H9 (cell line): ENCODE measurements around the gene STX8. TPM values are rescaled to one million over a fixed set of nuclear protein-coding genes. Genes with fewer than 3 reads are reported as not detected.

Experiments used
- DNase-seq: peaks from one replicate; pipeline ENCODE4 v3.0.0-alpha.2; 2017
- H2AFZ ChIP-seq: one replicate; pipeline ENCODE4 v1.6.1; 2013; ENCODE audit warnings: mild to moderate bottlenecking, low read length, control low read depth, moderate library complexity
- H2AK5ac ChIP-seq: 2 replicates; pipeline ENCODE4 v1.6.1; 2013; ENCODE audit warnings: low read length, control low read depth, mixed read lengths; ENCODE audit not compliant: insufficient read length
- H2BK120ac ChIP-seq: one replicate; pipeline ENCODE4 v1.6.1; 2013; ENCODE audit warnings: low read depth, mild to moderate bottlenecking, low read length, control low read depth, inconsistent platforms; ENCODE audit not compliant: poor library complexity, severe bottlenecking
- H2BK12ac ChIP-seq: 2 replicates; pipeline ENCODE4 v1.6.1; 2013; ENCODE audit warnings: low read length, control low read depth, mixed read lengths, low read depth; ENCODE audit not compliant: insufficient read length
- H2BK15ac ChIP-seq: 2 replicates; pipeline ENCODE4 v1.6.1; 2013; ENCODE audit warnings: low read depth, low read length, control low read depth
- H2BK20ac ChIP-seq: one replicate; pipeline ENCODE4 v1.6.1; 2013; ENCODE audit warnings: low read depth, mild to moderate bottlenecking, low read length, control low read depth, inconsistent platforms; ENCODE audit not compliant: poor library complexity, severe bottlenecking
- H2BK5ac ChIP-seq: 2 replicates; pipeline ENCODE4 v1.6.1; 2013; ENCODE audit warnings: low read length, control low read depth, mixed read lengths; ENCODE audit not compliant: insufficient read length
- H3K14ac ChIP-seq: 2 replicates; pipeline ENCODE4 v1.6.1; 2013; ENCODE audit warnings: low read length, control low read depth; ENCODE audit not compliant: insufficient read depth
- H3K18ac ChIP-seq: 2 replicates; pipeline ENCODE4 v1.6.1; 2013; ENCODE audit warnings: low read depth, mild to moderate bottlenecking, mixed read lengths, low read length, control low read depth; ENCODE audit not compliant: insufficient read length
- H3K23ac ChIP-seq: 2 replicates; pipeline ENCODE4 v1.6.1; 2013; ENCODE audit warnings: low read length, control low read depth, mixed read lengths, low read depth; ENCODE audit not compliant: insufficient read length
- H3K23me2 ChIP-seq: 2 replicates; pipeline ENCODE4 v1.6.1; 2013; ENCODE audit warnings: low read depth, mild to moderate bottlenecking, mixed read lengths, low read length, control low read depth; ENCODE audit not compliant: insufficient read length, poor library complexity, severe bottlenecking
- H3K27ac ChIP-seq: 2 replicates; pipeline ENCODE4 v1.5.1; 2013; ENCODE audit warnings: low read length, control low read depth, mixed read lengths, low read depth; ENCODE audit not compliant: insufficient read length
- H3K27me3 ChIP-seq: 2 replicates; pipeline ENCODE4 v1.6.1; 2013; ENCODE audit warnings: low read length, control low read depth, inconsistent platforms; ENCODE audit not compliant: insufficient read depth
- H3K4ac ChIP-seq: 2 replicates; pipeline ENCODE4 v1.6.1; 2013; ENCODE audit warnings: low read depth, mild to moderate bottlenecking, control low read depth, inconsistent platforms, low read length, moderate library complexity
- H3K4me1 ChIP-seq: 2 replicates; pipeline ENCODE4 v1.6.1; 2013; ENCODE audit warnings: low read length, control low read depth, inconsistent platforms; ENCODE audit not compliant: insufficient read depth
- H3K4me2 ChIP-seq: 2 replicates; pipeline ENCODE4 v1.6.1; 2013; ENCODE audit warnings: low read length, control low read depth, mixed read lengths; ENCODE audit not compliant: insufficient read length, insufficient read depth
- H3K56ac ChIP-seq: 2 replicates; pipeline ENCODE4 v1.6.1; 2013; ENCODE audit warnings: low read depth, mild to moderate bottlenecking, mixed read lengths, low read length, control low read depth; ENCODE audit not compliant: insufficient read length
- H3K79me1 ChIP-seq: 2 replicates; pipeline ENCODE4 v1.6.1; 2013; ENCODE audit warnings: low read depth, mild to moderate bottlenecking, moderate library complexity, low read length, control low read depth, inconsistent platforms; ENCODE audit not compliant: insufficient read depth, poor library complexity, severe bottlenecking
- H3K79me2 ChIP-seq: 2 replicates; pipeline ENCODE4 v1.6.1; 2013; ENCODE audit warnings: low read length, control low read depth, inconsistent platforms; ENCODE audit not compliant: insufficient read depth
- H3K9ac ChIP-seq: 2 replicates; pipeline ENCODE4 v1.6.1; 2013; ENCODE audit warnings: low read length, control low read depth, mixed read lengths; ENCODE audit not compliant: insufficient read length; ENCODE audit errors: extremely low read depth
- H3K9me3 ChIP-seq: one replicate; pipeline ENCODE4 v1.6.1; 2013; ENCODE audit warnings: low read depth, low read length, inconsistent platforms; ENCODE audit not compliant: control insufficient read depth
- H3T11ph ChIP-seq: one replicate; pipeline ENCODE4 v1.6.1; 2013; ENCODE audit warnings: mild to moderate bottlenecking, low read length, control low read depth, inconsistent platforms
- H4K20me1 ChIP-seq: one replicate; pipeline ENCODE4 v1.6.1; 2013; ENCODE audit not compliant: control insufficient read depth, insufficient read length, insufficient read depth
- H4K5ac ChIP-seq: 2 replicates; pipeline ENCODE4 v1.6.1; 2013; ENCODE audit warnings: low read depth, mild to moderate bottlenecking, mixed read lengths, low read length, control low read depth; ENCODE audit not compliant: insufficient read length
- H4K8ac ChIP-seq: replicated peaks from 2 replicates; pipeline ENCODE4 v1.6.1; 2013; ENCODE audit warnings: low read length, control low read depth, mixed read lengths, low read depth; ENCODE audit not compliant: insufficient read length
- H4K91ac ChIP-seq: 2 replicates; pipeline ENCODE4 v1.6.1; 2013; ENCODE audit warnings: low read depth, mild to moderate bottlenecking, moderate library complexity, mixed read lengths, low read length, control low read depth; ENCODE audit not compliant: insufficient read length
- H3K27ac Mint-ChIP-seq, 3 experiments: 2 replicates in 2 of 3; 3 replicates in 1 of 3; pipeline ENCODE4 v1.8.0; 2020 to 2021; ENCODE audit warnings: mixed read lengths in 3 of 3, mild to moderate bottlenecking in 1 of 3, moderate library complexity in 1 of 3
- H3K27me3 Mint-ChIP-seq: 2 replicates; pipeline ENCODE4 v1.8.0; 2021; ENCODE audit warnings: low read depth, mild to moderate bottlenecking, moderate library complexity, mixed read lengths
- H3K36me3 Mint-ChIP-seq, 3 experiments: 2 replicates in 2 of 3; 3 replicates in 1 of 3; pipeline ENCODE4 v1.8.0; 2020 to 2021; ENCODE audit warnings: low read depth in 3 of 3, mixed read lengths in 3 of 3; ENCODE audit not compliant: insufficient read depth in 1 of 3
- H3K4me1 Mint-ChIP-seq, 2 experiments: 2 replicates each; pipeline ENCODE4 v1.8.0; 2020; ENCODE audit warnings: mixed read lengths in 2 of 2
- H3K4me3 Mint-ChIP-seq, 2 experiments: 2 replicates in 1 of 2; 3 replicates in 1 of 2; pipeline ENCODE4 v1.8.0; 2020 to 2021; ENCODE audit warnings: mild to moderate bottlenecking in 2 of 2, mixed read lengths in 2 of 2, moderate library complexity in 1 of 2
- H3K9me3 Mint-ChIP-seq, 2 experiments: 2 replicates in 1 of 2; 3 replicates in 1 of 2; pipeline ENCODE4 v1.8.0; 2020; ENCODE audit warnings: mild to moderate bottlenecking in 2 of 2, mixed read lengths in 2 of 2, moderate library complexity in 1 of 2
- CTCF ChIP-seq: fragments of 200-600 bp; sonication (generic); conservative IDR thresholded peaks from 3 replicates; pipeline ENCODE4 v1.8.0; 2021; ENCODE audit warnings: antibody characterized with exemption, mild to moderate bottlenecking
- WGBS: extraction: QIAGEN DNeasy Blood & Tissue Kit; methylation state at CpG from one replicate; pipeline ENCODE4 v1.1.7; 2013; ENCODE audit warnings: missing lambda C conversion rate, low lambda C conversion rate, mixed read lengths; ENCODE audit not compliant: insufficient read length; ENCODE audit errors: extremely low coverage; 5-methylcytosine and 5-hydroxymethylcytosine counted together
- total RNA-seq: library from RNA; stranded (reverse); gene quantifications from 2 replicates; pipeline ENCODE4 v1.2.1, GENCODE V29; 2021

STX8 gene
- total RNA-seq, 1 experiment from 2014 or later, result 55.1 TPM

GRCh38 chr17:9211133-9211765, 364.4 kb downstream of the STX8 start:
- Histone ChIP-seq H3K23me2 (no peaks in the 10 kb centered on the region), H4K91ac (no peak overlapping the region), H4K5ac (no peak overlapping the region), H3K56ac (no peak overlapping the region), H3K9ac (no peak overlapping the region), H3K14ac (no peak overlapping the region; the same call in 1 of the 2 replicates), H3K27ac (no peak overlapping the region), H4K8ac (no peak overlapping the region), H3K79me2 (no peaks in the 10 kb centered on the region), H3K18ac (no peak overlapping the region), H3K9me3 (no peaks in the 10 kb centered on the region), H2AFZ (no peak overlapping the region), H3K4ac (no peak overlapping the region), H2AK5ac (no peak overlapping the region), H2BK12ac (no peak overlapping the region), H3K4me2 (no peak overlapping the region), H3T11ph (no peak overlapping the region), H2BK5ac (no peak overlapping the region), H2BK15ac (no peak overlapping the region), H2BK20ac (no peak overlapping the region), H2BK120ac (no peak overlapping the region), H3K4me1 (no peaks in the 10 kb centered on the region), H4K20me1 (no peaks in the 10 kb centered on the region), H3K23ac (no peak overlapping the region), H3K79me1 (no peaks in the 10 kb centered on the region), H3K27me3 (no peaks in the 10 kb centered on the region)
- peaks cover 6 to 16% of the 10 kb centered on the region in 2 experiments for H3K4me1 Mint-ChIP-seq
- peaks cover 12 to 15% of the 10 kb centered on the region in 2 experiments for H3K9me3 Mint-ChIP-seq
- H3K27me3 Mint-ChIP-seq, result peaks cover 9% of the 10 kb centered on the region
- H3K36me3 Mint-ChIP-seq, result peaks cover 0 to 13% (median 11%) of the 10 kb centered on the region in 3 experiments; a peak in 5 of 7 replicates
- H3K27ac Mint-ChIP-seq, result peak overlapping the region in 1 of 3 experiments; percentile 8; a peak in 1 of 7 replicates
- peak; percentile 28 for DNase-seq
- no peak overlapping the region for H3K4me3 Mint-ChIP-seq
- WGBS, result no CpG with 5 or more reads among the region's 13 CpGs
- no peak for TF ChIP-seq CTCF
